Cerebellar cortex (tissue), 1 donor: Measurements from ENCODE around the gene PAQR8.

ENCODE experiments used
- DNase-seq: peaks from one replicate; pipeline ENCODE4 v3.0.0-alpha.2; 2015; ENCODE audit warnings: low spot score

Gene PAQR8

GRCh38 chr6:52351879-52352238 lies 10.1 kb upstream of the PAQR8 start:
- no peak for DNase-seq

GRCh38 chr6:52352239-52353018 lies 9.5 kb upstream of the PAQR8 start:
- no peak for DNase-seq

GRCh38 chr6:52356017-52356416 lies 5.9 kb upstream of the PAQR8 start:
- no peak for DNase-seq

GRCh38 chr6:52359403-52359802 lies 2.5 kb upstream of the PAQR8 start:
- DNase-seq: no peak

- no peak for DNase-seq
These were observed 1.9 kb upstream of the PAQR8 start for GRCh38 chr6:52360028-52360427.

GRCh38 chr6:52360601-52361413 lies 1.1 kb upstream of the PAQR8 start:
- no peak for DNase-seq

GRCh38 chr6:52361414-52361944 lies 472 bp upstream of the PAQR8 start:
- DNase-seq: peak; percentile 62

GRCh38 chr6:52362443-52363227 lies 684 bp downstream of the PAQR8 start:
- DNase-seq: peak; percentile 29

- peak; percentile 43 for DNase-seq
These were observed 1.4 kb downstream of the PAQR8 start for GRCh38 chr6:52363228-52363867.

GRCh38 chr6:52364480-52365166 lies 2.7 kb downstream of the PAQR8 start:
- peak; percentile 33 for DNase-seq

- DNase-seq: no peak
These were observed 3.4 kb downstream of the PAQR8 start for GRCh38 chr6:52365317-52365716.

GRCh38 chr6:52365866-52366540 lies 4.1 kb downstream of the PAQR8 start:
- no peak for DNase-seq

- no peak for DNase-seq
These were observed 6.1 kb downstream of the PAQR8 start for GRCh38 chr6:52368002-52368401.

GRCh38 chr6:52369234-52369633 lies 7.3 kb downstream of the PAQR8 start:
- DNase-seq: no peak

- peak; percentile 44 for DNase-seq
These were observed 9.8 kb downstream of the PAQR8 start for GRCh38 chr6:52371656-52372191.

GRCh38 chr6:52373151-52373690 lies 11.3 kb downstream of the PAQR8 start:
- DNase-seq: peak; percentile 34

GRCh38 chr6:52374247-52374646 lies 12.3 kb downstream of the PAQR8 start:
- no peak for DNase-seq

- no peak for DNase-seq
These were observed 14.0 kb downstream of the PAQR8 start for GRCh38 chr6:52375780-52376556.

- no peak for DNase-seq
These were observed 14.8 kb downstream of the PAQR8 start for GRCh38 chr6:52376763-52377162.
